Measurements from ENCODE around the gene CD68.
"Not testable (repeated sequence)": the region's sequence is repeated elsewhere in the genome, so short reads cannot be mapped to it uniquely, and the experiment has no call there.

CD68 gene

GRCh38 chr17:7582396-7583252, 3.2 kb downstream of the CD68 start:
- no peak for DNase-seq

- peak; percentile 96 for DNase-seq
Observed at GRCh38 chr17:7583253-7584109, 4.0 kb downstream of the CD68 start, which contains the start of gene MPDU1. TSS of gene MPDU1 (plus strand) at chr17:7583852. CDS start at chr17:7583863, 11 bp downstream.

GRCh38 chr17:7586673-7587419, 7.4 kb downstream of the CD68 start:
- DNase-seq: no peak

GRCh38 chr17:7587420-7588151, 8.1 kb downstream of the CD68 start:
- no peak for DNase-seq

GRCh38 chr17:7588553-7589203, 9.2 kb downstream of the CD68 start:
- no peak for DNase-seq

GRCh38 chr17:7589204-7589868, 9.9 kb downstream of the CD68 start:
- DNase-seq: peak; percentile 67

GRCh38 chr17:7589891-7590691, 10.7 kb downstream of the CD68 start, which contains the start of gene SOX15:
TSS of gene SOX15 (minus strand) at chr17:7590094. CDS start at chr17:7589676, 418 bp downstream.
- no peak for DNase-seq

- DNase-seq: no peak
Observed at GRCh38 chr17:7590743-7591142, 11.3 kb downstream of the CD68 start.

- no peak for DNase-seq
Observed at GRCh38 chr17:7591596-7591995, 12.2 kb downstream of the CD68 start.

- DNase-seq: no peak
Observed at GRCh38 chr17:7592422-7593021, 13.1 kb downstream of the CD68 start.

GRCh38 chr17:7593296-7593695, 13.9 kb downstream of the CD68 start:
- no peak for DNase-seq

GRCh38 chr17:7597561-7597960, 18.1 kb downstream of the CD68 start:
- DNase-seq: not testable (repeated sequence)

- no peak for DNase-seq
Observed at GRCh38 chr17:7606280-7606679, 26.8 kb downstream of the CD68 start.

GRCh38 chr17:7610641-7611040, 31.2 kb downstream of the CD68 start:
- no peak for DNase-seq

- no peak for DNase-seq
Observed at GRCh38 chr17:7611635-7612293, 32.3 kb downstream of the CD68 start.

GRCh38 chr17:7612294-7612640, 32.8 kb downstream of the CD68 start:
- no peak for DNase-seq

GRCh38 chr17:7613769-7614424, 34.5 kb downstream of the CD68 start:
- no peak for DNase-seq

GRCh38 chr17:7614425-7615264, 35.2 kb downstream of the CD68 start, which contains the start of gene FXR2:
TSS of gene FXR2 (minus strand) at chr17:7614897. CDS start at chr17:7614532, 365 bp downstream.
- peak; percentile 99 for DNase-seq

All from stimulated activated CD4-positive, alpha-beta T cell treated with anti-CD3 and anti-CD28 coated beads, Interleukin-4, amount 100 ng/mL, for 24 hours (primary cell).